GM21528 (cell line): ENCODE measurements around the gene LCE1D.

Experiments used
- ATAC-seq: cut with Tn5 transposase; IDR thresholded peaks from one replicate; pipeline ENCODE4 v1.9.1; 2021; ENCODE audit warnings: mild to moderate bottlenecking, moderate library complexity; ENCODE audit not compliant: unreplicated experiment, low FRiP score

LCE1D gene

GRCh38 chr1:152811050-152811449, 14.5 kb downstream of the LCE1D start:
- ATAC-seq = no peak

GRCh38 chr1:152811671-152812070, 15.2 kb downstream of the LCE1D start, which contains the start of gene LCE1B:
LCE1B (plus strand) TSS chr1:152811971; CDS start chr1:152812447, 476 bp downstream.
- ATAC-seq = no peak

GRCh38 chr1:152817309-152817708, 20.8 kb downstream of the LCE1D start:
- no peak for ATAC-seq

- no peak for ATAC-seq
Observed at GRCh38 chr1:152823294-152823693, 26.8 kb downstream of the LCE1D start.

GRCh38 chr1:152824964-152825363, 28.4 kb downstream of the LCE1D start:
- no peak for ATAC-seq

GRCh38 chr1:152827173-152827572, 30.7 kb downstream of the LCE1D start, which contains the start of gene LCE1A:
LCE1A (plus strand) TSS chr1:152827473; CDS start chr1:152827473, 0 bp downstream.
- no peak for ATAC-seq

GRCh38 chr1:152836870-152837269, 40.3 kb downstream of the LCE1D start:
- ATAC-seq = no peak

- no peak for ATAC-seq
Observed at GRCh38 chr1:152842556-152842955, 46.0 kb downstream of the LCE1D start, which contains the start of gene LCE6A. LCE6A (plus strand) TSS chr1:152842856; CDS start chr1:152843521, 665 bp downstream.
